Testis (tissue), 3 donors: ENCODE results near the gene VEGFA. TPM values are rescaled to one million over a fixed set of nuclear protein-coding genes. Genes with fewer than 3 reads are reported as not detected.

Source experiments
- DNase-seq: peaks from one replicate; pipeline ENCODE4 v3.0.0-alpha.2; 2019
- H3K27ac ChIP-seq, 2 donors: fragments of 200-600 bp; sonication (generic); one replicate each; pipeline ENCODE4 v1.5.1; 2019
- H3K27me3 ChIP-seq: fragments of 200-600 bp; sonication (generic); one replicate; pipeline ENCODE4 v1.5.1; 2019
- H3K36me3 ChIP-seq: fragments of 200-600 bp; sonication (generic); one replicate; pipeline ENCODE4 v1.5.1; 2017; ENCODE audit warnings: low read depth; ENCODE audit errors: missing control alignments
- H3K4me1 ChIP-seq: fragments of 200-600 bp; sonication (generic); one replicate; pipeline ENCODE4 v1.5.1; 2019
- H3K4me3 ChIP-seq, 2 donors: fragments of 200-600 bp; sonication (generic); one replicate each; pipeline ENCODE4 v1.5.1; 2017 to 2019
- H3K9me3 ChIP-seq: fragments of 200-600 bp; sonication (generic); one replicate; pipeline ENCODE4 v1.5.1; 2017
- POLR2A ChIP-seq: fragments of 450-650 bp; IDR thresholded peaks from one replicate; pipeline ENCODE4 v1.6.1; 2017; ENCODE audit warnings: antibody characterized with exemption, mild to moderate bottlenecking, moderate library complexity
- WGBS, 2 donors: methylation state at CpG; one replicate each; pipeline ENCODE4 v1.1.5; 2018; 5-methylcytosine and 5-hydroxymethylcytosine counted together
- intact Hi-C: fragments of 100-400 bp; cut with DNase I; formaldehyde crosslinking; loops from one replicate; pipeline ENCODE4 v1.15.1; 2023; ENCODE audit warnings: low total_unique reads
- polyA plus RNA-seq: library from polyadenylated mRNA; stranded (reverse); fragments of 350-450 nt; fragmentation: Illumina TruSeq; extraction: RNeasy Lipid Tissue Mini Kit (QIAGEN cat#74804); gene quantifications from one replicate; pipeline ENCODE4 v1.2.3, GENCODE V29; 2014; ENCODE audit warnings: low read depth, low replicate concordance; ENCODE audit not compliant: insufficient read depth
- total RNA-seq, 2 donors: library from RNA; depleted of rRNA; stranded (reverse); fragments of >200 nt; gene quantifications; one replicate each; pipeline ENCODE4 v1.2.3, GENCODE V29; 2016
- TF ChIP-seq, protein P1 (sequence below), 3 experiments: fragments of 450-650 bp in 2 of 3; fragments of 200-600 bp in 1 of 3; sonication (generic) in 1 of 3; IDR thresholded peaks; one replicate each; pipeline ENCODE4 v1.5.1; 2016 to 2019; ENCODE audit warnings: antibody characterized with exemption in 3 of 3, mild to moderate bottlenecking in 2 of 3, moderate library complexity in 1 of 3

The VEGFA gene
- total and polyA plus RNA-seq, 3 donors from 2014 or later = 6.1 to 15.2 (median 14.9) TPM

DNA sequence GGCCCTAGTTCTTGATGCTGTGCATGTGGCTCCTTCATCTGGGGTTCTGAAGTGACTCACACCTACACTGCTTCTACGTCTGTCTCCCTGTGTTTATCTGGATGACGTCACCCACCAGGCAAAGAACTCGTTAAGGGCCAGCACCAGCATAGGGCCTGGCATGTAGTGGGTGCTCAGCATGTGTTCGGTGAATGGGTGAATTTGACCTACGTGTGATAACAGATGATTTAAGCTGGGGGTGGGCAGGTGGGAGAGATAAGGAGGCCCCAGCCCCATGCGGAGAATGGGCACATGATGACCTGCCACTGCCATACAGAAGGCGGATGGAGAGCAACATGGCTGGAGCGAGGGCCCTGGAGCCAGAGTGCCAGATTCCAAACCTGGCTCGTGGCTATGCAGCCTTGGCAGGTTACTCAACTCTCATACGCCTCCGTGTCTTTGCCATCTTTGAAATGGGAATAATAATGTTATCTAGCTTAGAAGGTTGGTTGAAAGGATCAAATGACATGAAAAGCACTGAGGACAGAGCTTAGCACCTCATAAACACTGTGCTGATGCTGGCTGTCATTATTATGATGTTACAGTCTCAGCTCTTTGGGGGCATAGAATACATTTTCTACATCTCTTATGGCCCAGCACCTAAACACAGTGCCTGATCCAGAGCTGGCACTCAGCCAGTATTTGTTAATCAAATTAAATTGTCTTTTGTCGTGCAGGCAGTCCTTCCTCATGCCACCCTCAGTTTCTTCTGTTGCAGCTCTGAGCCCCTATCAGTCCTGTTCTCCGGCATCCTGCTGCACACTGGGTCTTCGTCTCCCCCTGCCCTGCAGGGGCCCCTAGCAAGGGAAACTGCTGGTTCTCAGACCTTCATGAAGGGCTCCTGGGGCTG is 39.6 kb downstream of the VEGFA start:
- no peak overlapping the region for H3K27ac ChIP-seq
- H3K9me3 ChIP-seq = no peaks in the 10 kb centered on the region
- no peak overlapping the region for H3K4me3 ChIP-seq
- 82 to 84% methylated on average over 14 of the region's 14 CpGs for WGBS, 2 donors
- no peak for TF ChIP-seq POLR2A
- TF ChIP-seq, protein P1, sequence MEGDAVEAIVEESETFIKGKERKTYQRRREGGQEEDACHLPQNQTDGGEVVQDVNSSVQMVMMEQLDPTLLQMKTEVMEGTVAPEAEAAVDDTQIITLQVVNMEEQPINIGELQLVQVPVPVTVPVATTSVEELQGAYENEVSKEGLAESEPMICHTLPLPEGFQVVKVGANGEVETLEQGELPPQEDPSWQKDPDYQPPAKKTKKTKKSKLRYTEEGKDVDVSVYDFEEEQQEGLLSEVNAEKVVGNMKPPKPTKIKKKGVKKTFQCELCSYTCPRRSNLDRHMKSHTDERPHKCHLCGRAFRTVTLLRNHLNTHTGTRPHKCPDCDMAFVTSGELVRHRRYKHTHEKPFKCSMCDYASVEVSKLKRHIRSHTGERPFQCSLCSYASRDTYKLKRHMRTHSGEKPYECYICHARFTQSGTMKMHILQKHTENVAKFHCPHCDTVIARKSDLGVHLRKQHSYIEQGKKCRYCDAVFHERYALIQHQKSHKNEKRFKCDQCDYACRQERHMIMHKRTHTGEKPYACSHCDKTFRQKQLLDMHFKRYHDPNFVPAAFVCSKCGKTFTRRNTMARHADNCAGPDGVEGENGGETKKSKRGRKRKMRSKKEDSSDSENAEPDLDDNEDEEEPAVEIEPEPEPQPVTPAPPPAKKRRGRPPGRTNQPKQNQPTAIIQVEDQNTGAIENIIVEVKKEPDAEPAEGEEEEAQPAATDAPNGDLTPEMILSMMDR (IDR thresholded peaks at IDR 0.05) = no peak
- no peaks in the 10 kb centered on the region for H3K27me3 ChIP-seq
- no peaks in the 10 kb centered on the region for H3K4me1 ChIP-seq
- H3K36me3 ChIP-seq = no peaks in the 10 kb centered on the region
- DNase-seq = no peak
- intact Hi-C loops = no loop called here

DNA sequence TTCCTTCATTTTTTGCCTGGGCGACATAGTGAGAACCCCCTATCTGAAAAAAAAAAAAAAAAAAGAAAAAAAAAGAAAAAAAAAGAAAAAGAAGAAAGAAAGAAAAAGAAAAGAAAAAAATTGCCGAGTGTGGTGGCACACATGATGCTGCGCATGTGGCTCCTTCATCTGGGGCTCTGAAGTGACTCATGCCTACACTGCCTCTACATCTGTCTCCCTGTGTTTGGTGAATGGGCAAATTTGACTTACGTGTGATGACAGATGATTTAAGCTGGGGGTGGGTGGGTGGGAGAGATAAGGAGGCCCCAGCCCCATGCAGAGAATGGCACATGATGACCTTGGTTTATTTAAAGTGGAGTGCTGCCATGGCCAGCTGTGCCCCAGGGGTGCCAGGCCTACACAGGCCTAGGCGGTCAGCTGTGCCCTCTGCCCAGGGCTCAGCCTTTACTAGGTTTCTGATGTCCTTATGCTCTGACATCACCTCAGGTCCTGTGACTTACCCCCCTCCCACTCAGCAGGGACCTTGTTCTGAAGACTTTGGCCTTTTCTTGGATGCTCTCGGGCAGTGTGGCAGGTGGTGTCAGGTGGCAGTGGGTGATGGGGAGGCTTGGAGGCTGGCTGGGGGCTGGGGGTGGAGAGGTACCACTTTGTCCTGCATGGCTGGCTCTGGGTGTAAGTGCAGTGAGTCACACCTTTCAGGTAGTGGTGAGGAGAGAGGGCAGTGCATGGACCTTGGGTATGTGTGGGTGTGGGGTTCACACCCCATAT is 41.1 kb downstream of the VEGFA start:
- intact Hi-C loops = no loop called here
- Histone ChIP-seq H3K9me3 (no peaks in the 10 kb centered on the region), H3K4me1 (no peaks in the 10 kb centered on the region), H3K36me3 (no peaks in the 10 kb centered on the region), H3K4me3 (no peak overlapping the region), H3K27ac (no peak overlapping the region), H3K27me3 (no peaks in the 10 kb centered on the region)
- no peak for TF ChIP-seq POLR2A
- TF ChIP-seq, protein P1 (IDR thresholded peaks at IDR 0.05) = no peak
- DNase-seq = no peak
- WGBS, 2 donors = 84 to 85% methylated on average over 6 of the region's 6 CpGs

DNA sequence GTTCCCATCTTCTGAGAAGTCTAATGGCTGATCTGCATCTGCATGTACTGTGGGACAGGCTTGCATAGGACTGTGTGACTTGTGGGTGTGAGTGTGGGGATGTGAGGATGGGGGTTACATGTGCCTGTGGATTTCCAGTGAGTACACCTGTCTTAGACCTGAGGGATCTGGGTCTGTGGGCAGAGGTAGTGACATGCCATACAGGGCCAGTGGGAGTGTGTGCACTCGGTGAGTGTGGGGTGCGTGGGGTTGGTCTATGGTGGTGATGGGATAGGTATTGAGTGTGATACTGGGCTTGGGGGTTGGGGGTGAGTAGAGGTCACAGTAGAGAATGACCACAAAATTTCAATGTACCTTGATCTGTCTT is 41.7 kb downstream of the VEGFA start:
- no peaks in the 10 kb centered on the region for H3K27me3 ChIP-seq
- H3K4me3 ChIP-seq = no peak overlapping the region
- H3K4me1 ChIP-seq = no peaks in the 10 kb centered on the region
- no peaks in the 10 kb centered on the region for H3K36me3 ChIP-seq
- no peak overlapping the region for H3K27ac ChIP-seq
- intact Hi-C loops = no loop called here
- TF ChIP-seq, protein P1 (IDR thresholded peaks at IDR 0.05) = no peak
- no peak for TF ChIP-seq POLR2A
- no peak for DNase-seq
- no peaks in the 10 kb centered on the region for H3K9me3 ChIP-seq
- WGBS, 2 donors = 88 to 98% methylated on average over 2 of the region's 2 CpGs

DNA sequence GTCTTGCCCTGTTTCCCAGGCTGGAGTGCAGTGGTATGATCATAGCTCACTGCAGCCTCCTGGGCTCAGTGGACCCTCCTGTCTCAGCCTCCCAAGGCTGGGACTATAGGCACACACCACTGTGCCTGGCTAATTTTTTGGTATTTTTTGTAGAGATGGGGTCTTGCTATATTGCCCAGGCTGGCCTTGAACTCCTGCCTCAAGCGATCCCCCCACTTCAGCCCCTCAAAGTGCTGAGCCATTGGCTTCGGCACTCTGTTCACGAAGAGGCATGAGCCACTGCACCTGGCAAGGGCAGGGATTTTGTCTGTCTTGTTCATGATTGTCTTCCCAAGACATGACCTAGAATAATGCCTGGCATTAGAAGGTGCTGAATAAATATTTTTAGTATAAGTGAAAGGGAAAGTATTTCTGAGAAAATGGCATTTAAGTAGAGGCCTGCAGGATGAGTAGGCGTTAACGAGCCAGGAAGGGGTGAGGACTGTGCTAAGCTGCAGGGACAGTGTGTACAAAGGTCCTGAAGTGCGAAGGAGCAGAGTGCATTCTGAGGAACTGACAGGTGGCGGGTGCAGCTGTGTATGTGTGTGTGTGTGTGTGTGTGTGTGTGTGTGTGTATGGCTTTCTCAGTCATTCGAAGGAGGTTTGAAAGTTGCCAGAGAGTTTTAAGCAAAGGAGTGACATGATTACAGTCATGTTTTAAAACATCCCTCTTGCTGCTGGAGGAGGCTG is 43.0 kb downstream of the VEGFA start:
- Histone ChIP-seq H3K36me3 (no peaks in the 10 kb centered on the region), H3K27me3 (no peaks in the 10 kb centered on the region), H3K9me3 (no peaks in the 10 kb centered on the region), H3K27ac (no peak overlapping the region), H3K4me3 (no peak overlapping the region), H3K4me1 (no peaks in the 10 kb centered on the region)
- no peak for DNase-seq
- TF ChIP-seq POLR2A = no peak
- TF ChIP-seq, protein P1 (IDR thresholded peaks at IDR 0.05) = no peak
- 58 to 67% methylated on average over 8 of the region's 8 CpGs for WGBS, 2 donors
- intact Hi-C loops = no loop called here
